HG03108 (cell line): ENCODE results near the gene DOCK3.
"Not testable (repeated sequence)": the region's sequence is repeated elsewhere in the genome, so short reads cannot be mapped to it uniquely, and the experiment has no call there.

Source experiments
- ATAC-seq: cut with Tn5 transposase; IDR thresholded peaks from one replicate; pipeline ENCODE4 v1.9.1; 2021; ENCODE audit warnings: moderate library complexity; ENCODE audit not compliant: unreplicated experiment

The DOCK3 gene

DNA sequence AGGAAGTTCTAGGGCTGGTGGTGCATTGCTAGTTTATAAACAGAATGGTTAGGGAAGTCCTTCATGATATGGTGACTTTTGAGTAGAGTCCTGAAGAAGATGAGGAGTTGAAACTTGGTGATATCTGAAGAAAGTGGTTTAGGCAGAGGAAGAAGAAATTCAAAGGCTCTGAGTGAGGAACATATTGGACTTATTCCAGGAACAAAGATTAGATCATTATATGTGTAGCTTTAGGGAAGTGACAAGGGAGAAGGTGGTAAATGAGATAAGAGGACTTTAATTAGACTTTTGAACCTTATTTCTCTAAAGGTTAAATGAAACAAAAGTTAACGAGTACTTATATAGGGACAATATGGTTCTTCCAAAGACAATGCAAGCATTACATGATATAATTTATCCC lies 286.7 kb downstream of the DOCK3 start:
- ATAC-seq = no peak

DNA sequence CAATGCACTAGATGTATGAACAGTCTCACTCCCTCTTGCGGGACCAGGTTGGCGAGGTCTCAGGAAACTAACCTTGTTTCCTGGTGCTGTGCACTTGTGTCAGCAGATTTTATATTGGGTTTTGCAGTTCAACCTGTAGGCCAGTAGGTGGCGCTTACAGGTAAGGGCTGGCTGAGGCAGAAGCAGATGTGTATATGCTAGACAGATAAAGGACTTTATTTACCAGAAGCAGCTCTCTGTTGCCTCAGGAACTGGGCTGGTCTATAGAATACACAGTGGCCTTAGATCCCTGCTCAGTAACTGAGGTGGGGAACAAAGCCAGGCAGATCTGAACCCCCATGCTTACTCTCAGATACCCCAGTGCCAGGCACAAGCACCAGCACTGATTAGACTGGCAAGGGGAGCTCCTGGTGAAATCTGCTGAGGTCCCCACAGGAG lies 296.8 kb downstream of the DOCK3 start:
- ATAC-seq = no peak

DNA sequence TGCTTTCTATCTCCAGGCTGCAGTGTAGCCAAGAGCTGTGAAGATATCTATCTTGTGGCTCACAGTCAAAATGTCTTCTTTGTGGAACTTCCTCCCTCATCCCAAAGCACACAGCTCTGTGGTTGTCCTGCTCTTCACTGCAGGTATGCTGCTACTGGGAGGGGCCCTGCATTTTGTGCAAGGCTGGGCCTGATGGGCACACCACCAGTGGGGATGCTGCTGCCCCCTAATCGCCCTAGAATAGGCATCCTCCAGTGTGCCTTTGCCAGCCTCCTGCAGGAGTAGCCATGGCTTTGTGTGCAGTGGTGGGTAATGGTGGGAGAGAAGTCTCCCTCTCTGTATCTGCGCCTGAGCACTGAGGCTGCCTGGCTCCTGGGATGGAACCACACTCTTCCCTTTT lies 297.3 kb downstream of the DOCK3 start:
- no peak for ATAC-seq

DNA sequence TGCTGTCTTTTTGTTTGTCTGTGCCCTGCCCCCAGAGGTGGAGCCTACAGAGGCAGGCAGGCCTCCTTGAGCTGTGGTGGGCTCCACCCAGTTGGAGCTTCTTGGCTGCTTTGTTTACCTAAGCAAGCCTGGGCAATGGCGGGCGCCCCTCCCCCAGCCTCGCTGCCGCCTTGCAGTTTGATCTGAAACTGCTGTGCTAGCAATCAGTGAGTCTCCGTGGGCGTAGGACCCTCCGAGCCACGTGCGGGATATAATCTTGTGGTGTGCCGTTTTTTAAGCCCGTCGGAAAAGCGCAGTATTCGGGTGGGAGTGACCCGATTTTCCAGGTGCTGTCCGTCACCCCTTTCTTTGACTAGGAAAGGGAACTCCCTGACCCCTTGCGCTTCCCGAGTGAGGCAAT lies 303.9 kb downstream of the DOCK3 start:
- ATAC-seq = not testable (repeated sequence)

DNA sequence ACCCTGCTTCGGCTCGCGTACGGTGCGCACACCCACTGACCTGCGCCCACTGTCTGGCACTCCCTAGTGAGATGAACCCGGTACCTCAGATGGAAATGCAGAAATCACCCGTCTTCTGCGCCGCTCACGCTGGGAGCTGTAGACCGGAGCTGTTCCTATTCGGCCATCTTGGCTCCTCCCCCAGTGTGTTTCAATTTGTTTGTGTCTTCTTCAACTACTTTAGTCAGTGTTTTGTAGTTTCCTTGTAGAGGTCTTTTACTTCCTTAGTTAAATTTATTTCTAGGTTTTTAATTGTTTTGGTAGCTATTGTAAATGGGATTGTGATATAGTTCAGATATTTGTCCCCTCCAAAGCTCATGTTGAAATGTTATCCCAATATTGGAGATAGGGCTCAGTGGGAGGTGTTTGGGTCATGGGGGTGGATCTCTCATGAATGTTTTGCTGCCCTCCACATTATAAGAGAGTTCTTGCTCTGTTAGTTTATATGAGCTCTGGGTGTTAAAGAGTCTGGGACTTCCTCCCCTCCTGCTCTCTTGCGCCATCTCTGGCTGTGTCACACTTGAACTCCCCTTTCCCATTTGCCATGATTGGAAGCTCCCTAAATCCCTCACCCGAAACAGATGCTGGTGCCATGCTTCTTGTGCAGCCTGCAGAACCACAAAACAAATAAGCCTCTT lies 304.4 kb downstream of the DOCK3 start:
- ATAC-seq = no peak

DNA sequence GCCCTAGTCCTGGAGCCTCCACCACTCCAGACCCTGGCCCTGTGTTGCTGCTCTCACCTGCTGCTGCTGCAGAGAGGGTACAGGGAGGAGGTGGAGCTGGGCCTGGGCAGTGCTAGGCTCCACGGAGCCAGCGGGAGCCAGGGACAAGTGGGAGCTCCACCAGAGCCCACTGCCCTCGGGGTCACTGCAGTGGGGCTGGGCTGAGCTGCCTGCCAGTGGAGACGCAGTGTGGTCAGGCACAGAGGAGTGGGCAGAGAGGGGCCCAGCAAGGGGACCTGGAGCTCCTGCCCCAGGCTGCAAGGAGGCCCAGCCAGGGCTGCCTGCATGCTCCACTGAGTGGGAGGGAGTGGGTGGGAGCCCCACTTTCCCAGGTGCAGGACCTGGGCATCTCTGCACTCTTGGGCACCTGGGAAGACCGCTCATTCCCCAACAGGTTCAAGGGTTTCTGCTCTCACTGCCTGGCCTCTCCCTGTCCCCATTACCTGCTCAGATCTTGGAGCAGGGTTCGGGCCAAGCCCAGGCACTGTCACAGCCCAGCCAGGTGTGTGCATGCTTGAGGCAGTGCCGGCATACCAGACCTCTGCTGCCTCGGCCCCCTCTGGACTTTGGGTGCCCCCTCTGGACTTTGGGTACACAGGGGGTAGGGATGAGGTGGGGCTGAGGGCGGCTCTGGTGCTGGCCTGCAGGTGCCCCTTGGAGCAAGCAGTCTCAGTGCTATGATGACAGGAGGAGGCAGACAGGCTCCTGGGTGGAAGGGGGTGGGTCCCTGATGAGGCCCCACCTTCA lies 308.0 kb downstream of the DOCK3 start:
- no peak for ATAC-seq

DNA sequence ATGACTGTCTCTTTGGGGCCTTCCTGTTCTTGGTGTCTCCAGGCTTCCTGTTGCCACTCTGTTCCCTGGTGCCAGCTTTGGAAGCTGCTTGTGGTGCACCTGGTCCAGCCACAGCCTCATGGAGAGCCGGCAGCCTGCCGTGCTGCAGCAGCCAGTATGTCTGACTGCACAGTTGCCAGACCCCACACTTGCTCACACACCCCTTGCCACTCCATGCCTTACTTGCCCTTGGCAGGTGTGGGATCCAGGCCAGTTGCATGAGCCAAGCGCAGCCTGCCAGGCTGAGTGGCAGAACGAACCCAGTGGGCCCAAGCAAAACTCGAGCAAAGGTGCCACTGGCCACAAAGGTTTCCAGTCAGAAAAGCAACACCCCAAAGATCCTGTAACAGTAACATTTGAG lies 309.2 kb downstream of the DOCK3 start:
- no peak for ATAC-seq

DNA sequence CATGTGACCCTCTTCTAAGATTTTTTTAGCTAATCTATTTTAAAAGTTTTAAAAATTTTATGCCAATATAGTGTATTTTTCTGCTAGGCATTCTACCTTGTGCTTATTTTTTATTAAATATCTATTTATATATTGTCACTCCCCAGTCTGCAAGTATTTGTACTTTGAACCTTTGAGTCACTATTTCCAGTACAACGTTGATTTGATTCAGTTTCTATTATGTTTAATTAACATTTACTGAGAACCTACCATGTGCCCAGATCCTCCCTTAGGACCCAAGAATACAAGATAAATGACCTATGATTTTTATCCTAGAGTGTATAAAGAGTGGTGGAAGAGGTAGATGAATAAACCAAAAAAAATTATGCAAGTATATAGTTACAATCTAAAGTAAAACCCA lies 311.2 kb downstream of the DOCK3 start:
- no peak for ATAC-seq

DNA sequence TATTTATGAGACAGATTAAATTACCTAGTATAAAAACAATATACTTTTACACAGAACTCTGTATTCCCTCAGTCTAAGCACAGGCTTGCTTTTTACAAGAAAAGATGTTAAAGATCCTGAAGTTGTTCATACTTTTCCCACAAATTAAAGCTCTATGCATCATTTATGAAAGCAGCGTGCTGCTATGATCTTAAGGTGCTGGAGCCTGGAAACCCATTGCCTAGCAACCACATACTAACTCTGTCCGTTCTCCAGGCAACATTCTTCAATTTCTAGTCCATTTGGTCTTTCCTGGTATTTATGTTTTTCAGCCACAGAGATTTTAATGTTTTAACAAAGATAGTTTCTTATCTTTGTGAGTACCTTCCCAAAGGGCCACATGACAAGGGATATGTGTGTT lies 312.0 kb downstream of the DOCK3 start:
- ATAC-seq = no peak

DNA sequence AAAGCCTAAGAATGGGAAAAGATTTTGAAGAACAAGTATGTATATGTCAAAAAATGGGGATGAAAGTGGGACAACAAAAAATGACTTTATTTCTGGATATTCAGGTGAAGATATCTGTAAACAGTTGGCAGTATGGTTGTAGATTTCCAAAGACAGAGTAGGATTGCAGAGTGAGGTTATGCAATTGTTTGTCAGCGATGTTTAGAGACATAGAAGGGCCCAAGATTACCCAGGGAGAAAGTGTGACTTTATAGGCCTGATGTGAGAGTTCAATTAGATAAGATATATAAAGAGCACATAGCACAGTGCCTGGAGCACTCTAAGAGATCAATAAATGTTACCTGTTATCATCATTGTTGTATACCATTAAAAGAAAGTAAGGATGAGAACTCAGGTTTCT lies 319.8 kb downstream of the DOCK3 start:
- ATAC-seq = no peak

DNA sequence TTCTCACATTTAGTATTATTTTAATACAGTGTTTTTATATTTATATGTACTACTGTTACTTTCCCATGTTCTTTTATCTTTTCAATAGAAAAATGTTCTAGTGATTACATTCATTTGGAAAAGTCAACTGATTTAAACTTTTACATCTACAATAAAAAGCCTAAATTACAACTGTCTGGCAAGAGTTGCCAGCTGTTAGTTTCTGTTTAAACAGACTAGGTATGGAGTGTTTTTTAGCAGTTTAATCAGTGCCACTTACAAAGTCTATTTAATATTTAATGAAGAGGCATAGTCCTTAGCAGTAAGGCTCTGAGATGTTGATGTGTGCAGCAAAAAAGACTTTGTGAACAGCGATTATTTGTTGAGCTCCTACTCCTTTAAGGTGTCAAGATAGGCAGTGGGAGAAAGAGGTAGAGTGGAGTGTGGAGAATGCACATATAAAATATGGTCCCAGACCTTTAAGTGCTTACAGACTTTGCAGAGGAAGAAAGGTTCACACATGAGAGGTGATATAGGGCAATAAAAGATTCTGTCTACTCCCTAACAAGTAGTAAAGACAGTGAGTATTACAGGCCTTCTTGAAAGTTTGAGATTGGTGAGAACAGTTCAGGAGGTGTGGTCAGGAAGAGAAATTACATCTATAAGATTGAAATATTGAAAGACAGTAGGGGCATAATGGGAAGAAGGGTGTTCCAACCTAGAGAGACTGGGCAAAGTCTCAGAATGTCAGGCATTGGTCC lies 320.5 kb downstream of the DOCK3 start:
- ATAC-seq = no peak

DNA sequence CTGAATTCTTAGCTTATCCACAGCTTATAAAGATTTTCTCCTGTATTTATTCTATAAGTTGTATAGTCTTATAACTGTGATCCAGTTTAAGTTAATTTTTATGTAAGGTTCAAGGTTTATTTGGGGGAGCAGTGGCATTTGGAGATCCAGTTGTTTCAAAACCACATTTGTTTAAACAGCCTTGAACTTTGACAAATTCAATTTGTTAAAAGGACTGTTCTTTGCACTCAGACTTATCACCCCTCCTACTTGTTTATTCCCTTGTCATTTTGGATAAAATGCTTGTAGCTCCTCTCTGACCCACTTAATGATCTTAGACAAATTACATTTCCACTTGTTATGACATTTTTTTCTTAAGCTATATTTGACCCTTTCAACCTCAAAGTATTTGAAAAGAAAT lies 327.8 kb downstream of the DOCK3 start:
- no peak for ATAC-seq

DNA sequence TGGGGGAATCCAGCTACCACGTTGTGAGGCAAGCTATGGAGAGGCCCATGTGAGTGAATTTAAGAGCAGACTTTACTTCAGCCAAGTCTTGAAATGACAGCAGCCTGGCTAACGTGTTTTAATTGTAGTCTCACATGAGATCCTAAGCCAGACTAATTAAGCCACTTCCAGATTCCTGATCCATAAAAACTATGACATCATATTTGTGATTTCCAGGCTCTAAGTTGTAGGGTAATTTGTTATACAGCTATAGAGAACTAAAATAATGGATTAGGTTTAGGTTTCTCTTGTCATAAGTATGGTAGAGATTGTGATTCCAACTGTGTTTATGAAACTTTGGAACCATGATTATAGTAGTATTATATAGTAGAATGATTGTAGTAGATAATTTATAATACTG lies 329.5 kb downstream of the DOCK3 start:
- no peak for ATAC-seq

DNA sequence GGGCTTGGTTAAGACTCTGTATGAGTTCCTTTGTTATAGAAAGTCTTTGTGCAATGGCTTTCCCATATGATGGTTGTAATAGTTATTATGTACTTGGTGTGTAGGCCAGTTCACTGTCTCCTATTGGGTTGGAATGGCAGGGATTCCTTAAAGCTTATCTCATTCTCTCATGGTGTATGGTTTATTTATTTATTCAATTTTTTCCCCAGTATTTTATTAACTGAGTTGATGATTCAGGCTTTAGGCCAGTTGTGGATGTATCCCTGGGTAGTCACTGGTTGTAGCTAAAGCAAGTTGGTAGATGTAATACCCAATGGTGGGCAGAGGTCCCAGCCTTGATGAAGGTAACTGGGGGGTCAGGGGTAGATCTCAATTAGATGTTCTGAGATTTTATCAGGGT lies 349.4 kb downstream of the DOCK3 start:
- no peak for ATAC-seq

DNA sequence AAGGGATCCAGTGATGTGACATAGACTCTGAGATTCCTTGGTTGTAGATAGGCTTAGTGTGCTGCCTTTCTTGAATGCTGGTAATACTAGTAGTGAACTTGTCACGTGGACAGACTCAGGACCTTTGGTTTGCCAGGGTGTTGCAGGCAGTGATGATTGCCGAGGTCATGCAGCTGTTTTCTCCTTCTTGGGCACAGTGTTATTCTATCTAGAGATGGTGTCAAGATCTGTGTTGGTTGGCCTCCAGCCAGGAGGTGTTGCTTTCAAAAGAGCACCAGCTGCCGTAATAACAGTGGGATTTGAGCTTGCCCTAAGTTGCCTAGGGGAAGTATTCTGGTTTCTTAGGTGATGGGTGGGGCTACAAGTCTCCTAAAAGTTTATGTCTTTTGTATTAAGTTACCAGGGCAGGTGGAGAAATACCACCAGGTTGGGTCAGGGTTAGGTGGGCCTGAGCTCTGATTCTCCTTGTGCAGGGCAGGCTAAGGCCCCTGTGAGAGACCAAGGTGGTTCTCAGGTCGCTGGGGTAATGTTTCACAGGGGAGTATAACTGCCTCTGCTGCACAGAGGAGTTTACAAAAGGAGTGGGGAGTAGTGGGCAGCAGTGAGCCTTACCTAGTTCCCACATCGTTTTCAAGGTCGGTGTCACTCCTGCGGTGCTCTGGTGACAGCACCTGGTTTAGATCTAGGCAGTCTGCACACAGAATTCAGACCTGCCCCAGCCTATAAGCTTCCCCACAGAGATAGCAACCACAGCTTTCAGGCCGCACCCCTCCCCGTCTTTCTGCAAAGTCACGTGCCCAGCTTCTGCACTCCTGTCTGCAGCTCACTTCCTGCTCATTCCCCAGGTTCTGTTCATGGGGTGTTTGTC lies 350.3 kb downstream of the DOCK3 start:
- ATAC-seq = no peak

DNA sequence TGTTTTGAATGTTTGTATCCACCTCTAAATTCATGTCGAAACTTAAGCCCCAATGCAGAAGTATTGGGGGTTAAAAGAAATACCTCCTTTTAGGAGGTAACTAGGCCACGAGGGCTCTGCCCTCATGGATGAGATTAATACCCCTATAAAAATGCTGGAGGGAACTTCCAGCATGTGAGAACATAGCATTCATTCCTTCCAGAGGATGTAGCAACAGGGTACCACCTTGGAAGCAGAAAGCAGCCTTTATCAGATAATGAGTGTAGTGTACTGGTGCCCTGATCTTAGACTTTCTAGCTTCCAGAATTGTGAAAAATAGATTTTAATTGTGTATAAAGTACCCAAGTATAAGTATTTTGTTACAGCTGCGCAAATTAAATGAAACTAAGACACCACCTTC lies 356.9 kb downstream of the DOCK3 start:
- no peak for ATAC-seq

DNA sequence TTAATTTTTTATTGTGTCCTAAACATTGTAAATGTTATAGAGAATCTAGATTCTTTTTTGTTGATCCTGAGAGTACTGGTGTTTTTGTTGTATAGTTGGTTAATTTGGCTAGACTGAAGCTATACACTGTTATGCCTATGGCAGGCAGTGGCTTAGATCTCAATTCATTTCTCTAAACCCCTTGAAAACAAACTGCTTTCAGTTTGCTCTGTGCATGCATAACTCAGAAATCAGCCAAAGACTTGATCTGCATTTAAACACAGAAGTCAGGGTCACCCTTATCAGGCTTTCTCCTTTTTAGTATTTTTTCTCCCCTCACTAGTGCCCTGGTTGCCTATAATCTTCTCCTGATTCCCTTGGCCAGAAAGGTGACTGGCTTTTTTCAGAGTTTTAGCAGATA lies 360.9 kb downstream of the DOCK3 start:
- ATAC-seq = no peak

DNA sequence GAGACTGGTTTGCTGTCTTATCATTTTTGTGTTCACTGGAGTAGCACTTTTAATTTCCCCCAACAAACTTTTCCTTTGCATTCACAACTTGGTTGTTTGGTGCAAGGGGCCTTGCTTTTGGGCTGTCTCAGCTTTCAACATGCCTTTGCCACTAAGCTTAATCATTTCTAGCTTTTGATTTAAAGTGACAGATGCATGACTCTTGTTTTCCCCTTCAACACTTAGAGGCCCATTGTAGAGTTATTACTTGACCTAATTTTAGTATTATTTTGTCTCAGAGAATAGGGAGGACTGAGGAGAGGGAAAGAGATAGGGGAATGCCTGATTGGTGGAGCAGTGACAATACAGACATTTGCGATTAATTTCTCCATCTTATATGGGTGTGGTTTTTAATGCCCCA lies 370.3 kb downstream of the DOCK3 start:
- ATAC-seq = no peak

DNA sequence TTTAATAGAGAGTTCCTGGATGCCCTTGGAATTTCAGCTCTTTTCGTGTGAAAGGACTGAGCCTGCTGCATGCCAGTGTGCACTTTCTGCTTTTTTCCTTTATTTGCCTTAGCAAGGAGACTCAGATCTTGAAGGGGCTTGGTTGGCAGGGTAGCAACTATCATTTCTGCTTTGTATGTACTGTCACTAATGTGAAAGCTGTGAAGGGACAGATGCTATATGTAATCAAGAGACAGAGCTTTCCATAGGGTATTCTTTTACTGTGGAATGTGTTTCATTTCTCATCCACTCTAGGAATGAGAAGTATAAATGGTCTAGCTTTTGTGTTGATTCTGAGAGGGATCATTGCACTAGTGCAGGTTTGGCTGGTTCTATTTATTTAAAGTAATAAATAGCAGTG lies 377.8 kb downstream of the DOCK3 start:
- ATAC-seq = no peak

DNA sequence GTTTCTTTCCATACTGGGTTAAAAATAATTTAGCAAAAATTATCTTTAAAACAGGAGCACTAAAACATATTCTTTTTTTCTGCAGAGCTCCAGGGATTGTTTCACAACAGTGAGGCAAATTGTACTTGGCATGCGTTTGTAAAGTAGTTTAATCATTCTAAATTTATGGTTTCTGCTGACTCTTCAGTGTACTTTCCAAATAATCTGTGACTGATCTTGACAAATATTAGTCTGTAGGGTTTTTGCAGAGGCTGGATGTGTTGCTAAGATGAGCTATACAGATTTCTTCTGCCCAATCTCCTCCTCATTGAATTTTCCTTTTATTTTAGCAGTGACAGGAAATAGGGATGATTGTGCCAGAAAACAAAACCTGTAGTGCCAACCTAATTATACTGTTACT lies 382.4 kb downstream of the DOCK3 start:
- no peak for ATAC-seq

DNA sequence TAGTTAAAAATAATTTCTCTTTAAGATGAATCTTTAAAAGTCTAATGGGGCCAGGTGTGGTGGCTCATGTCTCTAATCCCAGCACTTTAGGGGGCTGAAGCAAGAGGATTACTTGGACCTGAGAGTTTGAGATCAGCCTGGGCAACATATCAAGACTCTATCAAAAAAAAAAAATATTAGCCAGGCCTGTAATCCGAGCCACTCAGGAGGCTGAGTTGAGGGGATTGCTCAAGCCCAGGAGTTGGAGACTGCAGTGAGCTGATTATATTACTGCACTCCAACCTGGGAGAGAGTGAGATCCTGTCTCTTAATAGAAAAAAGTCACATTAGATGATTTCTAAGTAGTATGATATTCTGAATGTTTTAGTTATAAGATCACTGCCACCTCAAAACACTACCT lies 388.3 kb downstream of the DOCK3 start:
- ATAC-seq = no peak
